ENCODE results near the gene APBB2.

The APBB2 gene

GRCh38 chr4:40953283-40954087 is 260.9 kb downstream of the APBB2 start:
- no peak overlapping the region for H3K4me3 ChIP-seq (ENCODE audit: low read depth, low read length)
- in situ Hi-C loops (cut with HindIII; ENCODE audit: low sequenced_read_pairs): no loop called here

GRCh38 chr4:40952672-40953071 is 261.7 kb downstream of the APBB2 start:
- DNase-seq (ENCODE audit: low read depth): no peak
- no peak overlapping the region for H3K4me3 ChIP-seq (ENCODE audit: low read depth, low read length)
- no peak for TF ChIP-seq CTCF (IDR thresholded peaks at IDR 0.05; ENCODE audit: low read depth, low read length, missing control alignments)
- in situ Hi-C loops (cut with HindIII; ENCODE audit: low sequenced_read_pairs): no loop called here

More at GRCh38 chr4:40953283-40954087, 260.9 kb downstream of the APBB2 start:
- no peak for TF ChIP-seq CTCF (IDR thresholded peaks at IDR 0.05; ENCODE audit: low read depth, low read length, missing control alignments)
- no peak for DNase-seq (ENCODE audit: low read depth)

GRCh38 chr4:40952217-40952616 is 262.1 kb downstream of the APBB2 start:
- no peak overlapping the region for H3K4me3 ChIP-seq (ENCODE audit: low read depth, low read length)
- in situ Hi-C loops (cut with HindIII; ENCODE audit: low sequenced_read_pairs): no loop called here
- DNase-seq (ENCODE audit: low read depth): no peak
- TF ChIP-seq CTCF (IDR thresholded peaks at IDR 0.05; ENCODE audit: low read depth, low read length, missing control alignments): no peak

GRCh38 chr4:40951026-40951425 is 263.3 kb downstream of the APBB2 start:
- no peak overlapping the region for H3K4me3 ChIP-seq (ENCODE audit: low read depth, low read length)
- in situ Hi-C loops (cut with HindIII; ENCODE audit: low sequenced_read_pairs): no loop called here
- DNase-seq (ENCODE audit: low read depth): no peak
- no peak for TF ChIP-seq CTCF (IDR thresholded peaks at IDR 0.05; ENCODE audit: low read depth, low read length, missing control alignments)

- no peak for DNase-seq (ENCODE audit: low read depth)
- TF ChIP-seq CTCF (IDR thresholded peaks at IDR 0.05; ENCODE audit: low read depth, low read length, missing control alignments): no peak
- in situ Hi-C loops (cut with HindIII; ENCODE audit: low sequenced_read_pairs): no loop called here
- no peak overlapping the region for H3K4me3 ChIP-seq (ENCODE audit: low read depth, low read length)
Observed at GRCh38 chr4:40949358-40950100, 264.8 kb downstream of the APBB2 start.

- H3K4me3 ChIP-seq (ENCODE audit: low read depth, low read length): no peak overlapping the region
- in situ Hi-C loops (cut with HindIII; ENCODE audit: low sequenced_read_pairs): no loop called here
- no peak for TF ChIP-seq CTCF (IDR thresholded peaks at IDR 0.05; ENCODE audit: low read depth, low read length, missing control alignments)
- no peak for DNase-seq (ENCODE audit: low read depth)
Observed at GRCh38 chr4:40948014-40948413, 266.3 kb downstream of the APBB2 start.
